ENCODE results near the gene MMP14.

Gene MMP14

GRCh38 chr14:22864979-22865378, 28.6 kb downstream of the MMP14 start:
- DNase-seq = no peak

- no peak for DNase-seq
Observed at GRCh38 chr14:22865424-22866405, 29.3 kb downstream of the MMP14 start.

DNA sequence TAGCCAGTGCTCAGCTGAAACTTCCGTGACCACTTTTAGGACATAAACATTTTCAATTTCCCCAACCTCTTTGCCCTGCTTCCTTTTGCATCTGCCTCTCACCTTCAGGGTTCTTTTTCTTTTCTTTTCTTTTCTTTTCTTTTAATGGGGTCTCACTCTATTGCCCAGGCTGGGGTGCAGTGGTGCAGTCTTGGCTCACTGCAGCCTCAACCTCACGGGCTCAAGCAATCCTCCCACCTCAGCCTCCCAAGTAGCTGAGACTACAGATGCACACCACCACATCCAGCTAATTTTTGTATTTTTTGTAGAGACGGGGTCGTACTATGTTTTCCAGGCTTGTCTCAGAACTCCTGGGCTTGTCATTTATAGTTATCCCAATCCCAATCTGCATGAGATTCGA, 30.5 kb downstream of the MMP14 start:
- no peak for DNase-seq

DNA sequence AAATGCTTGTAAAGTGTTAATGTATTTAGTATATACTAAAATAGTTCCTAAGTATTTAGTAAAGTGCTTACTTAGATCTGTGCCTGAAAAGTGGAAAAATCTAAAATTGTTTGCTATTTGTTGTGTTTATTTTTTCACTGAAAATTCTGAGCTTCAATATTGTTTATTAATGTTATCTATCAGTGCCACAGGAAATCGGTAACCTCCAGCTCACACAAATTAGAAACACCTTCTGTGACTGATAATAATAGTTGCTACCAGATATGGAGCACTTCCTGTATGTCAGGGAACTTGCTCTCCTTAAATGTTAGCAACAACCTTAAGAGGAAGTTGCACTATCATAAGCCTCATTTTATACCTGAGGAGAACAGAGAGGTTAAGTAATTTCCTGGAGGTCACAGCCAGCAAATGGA, 34.4 kb downstream of the MMP14 start:
- no peak for DNase-seq

DNA sequence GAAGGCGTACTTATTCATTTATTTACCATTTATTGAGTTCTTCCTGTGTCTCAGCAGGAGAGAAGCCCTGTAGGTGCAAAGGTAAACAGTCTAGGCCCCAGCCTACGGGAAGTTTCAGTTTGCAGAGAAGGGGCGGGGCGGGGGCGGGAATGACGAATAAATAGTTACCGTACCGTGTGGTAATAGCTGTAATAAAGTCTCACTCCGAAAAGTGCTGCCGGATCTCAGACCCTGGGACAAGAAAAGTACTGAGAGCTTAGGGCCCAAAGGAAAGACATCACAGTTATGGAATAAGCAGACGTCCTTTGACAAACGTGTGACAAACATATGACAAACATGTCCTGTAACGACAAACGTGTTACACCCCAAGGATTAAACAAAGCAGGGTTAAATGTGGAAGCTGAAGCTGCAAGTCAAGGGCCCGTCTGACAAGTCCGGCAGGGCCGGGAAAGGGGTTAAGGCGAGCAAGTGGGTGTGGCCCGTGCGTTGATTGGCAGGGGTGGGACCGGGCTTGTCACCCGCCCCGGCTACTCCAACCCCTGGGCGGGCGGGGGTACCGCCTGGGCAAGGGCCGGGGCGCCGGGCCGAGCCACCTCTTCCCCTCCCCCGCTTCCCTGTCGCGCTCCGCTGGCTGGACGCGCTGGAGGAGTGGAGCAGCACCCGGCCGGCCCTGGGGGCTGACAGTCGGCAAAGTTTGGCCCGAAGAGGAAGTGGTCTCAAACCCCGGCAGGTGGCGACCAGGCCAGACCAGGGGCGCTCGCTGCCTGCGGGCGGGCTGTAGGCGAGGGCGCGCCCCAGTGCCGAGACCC, 35.0 kb downstream of the MMP14 start, which contains the start of gene LRP10:
Gene LRP10 (plus strand): TSS at position 517 of the 809 bp plus-strand sequence. CDS start 564 bp downstream, outside the sequence.
- peak; percentile 83 for DNase-seq

DNA sequence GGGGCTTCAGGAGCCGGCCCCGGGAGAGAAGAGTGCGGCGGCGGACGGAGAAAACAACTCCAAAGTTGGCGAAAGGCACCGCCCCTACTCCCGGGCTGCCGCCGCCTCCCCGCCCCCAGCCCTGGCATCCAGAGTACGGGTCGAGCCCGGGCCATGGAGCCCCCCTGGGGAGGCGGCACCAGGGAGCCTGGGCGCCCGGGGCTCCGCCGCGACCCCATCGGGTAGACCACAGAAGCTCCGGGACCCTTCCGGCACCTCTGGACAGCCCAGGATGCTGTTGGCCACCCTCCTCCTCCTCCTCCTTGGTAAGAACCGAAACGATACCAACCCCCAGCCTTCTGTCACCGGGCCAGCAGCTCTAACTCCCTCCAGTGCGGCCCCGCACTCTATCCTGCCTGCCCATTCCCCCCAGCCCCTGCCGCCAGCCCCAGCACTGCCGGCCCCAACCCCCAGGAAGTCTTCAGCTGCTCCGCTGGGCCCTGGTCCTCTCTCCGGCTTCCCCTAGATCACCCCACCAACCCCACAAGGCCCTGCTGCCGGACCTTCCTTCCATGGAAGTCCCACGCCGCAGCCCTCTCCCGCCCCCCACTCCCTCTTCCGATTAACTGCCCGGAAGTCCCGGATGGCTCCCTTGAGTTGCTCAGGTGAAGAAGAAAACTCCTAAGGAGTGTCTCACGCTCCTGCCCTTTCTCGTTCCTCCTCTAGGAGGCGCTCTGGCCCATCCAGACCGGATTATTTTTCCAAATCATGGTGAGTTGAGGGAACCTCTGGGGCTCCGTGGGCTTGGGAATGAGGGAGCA, 35.8 kb downstream of the MMP14 start:
- DNase-seq = peak; percentile 62

GRCh38 chr14:22872833-22873520, 36.6 kb downstream of the MMP14 start:
- DNase-seq = no peak

DNA sequence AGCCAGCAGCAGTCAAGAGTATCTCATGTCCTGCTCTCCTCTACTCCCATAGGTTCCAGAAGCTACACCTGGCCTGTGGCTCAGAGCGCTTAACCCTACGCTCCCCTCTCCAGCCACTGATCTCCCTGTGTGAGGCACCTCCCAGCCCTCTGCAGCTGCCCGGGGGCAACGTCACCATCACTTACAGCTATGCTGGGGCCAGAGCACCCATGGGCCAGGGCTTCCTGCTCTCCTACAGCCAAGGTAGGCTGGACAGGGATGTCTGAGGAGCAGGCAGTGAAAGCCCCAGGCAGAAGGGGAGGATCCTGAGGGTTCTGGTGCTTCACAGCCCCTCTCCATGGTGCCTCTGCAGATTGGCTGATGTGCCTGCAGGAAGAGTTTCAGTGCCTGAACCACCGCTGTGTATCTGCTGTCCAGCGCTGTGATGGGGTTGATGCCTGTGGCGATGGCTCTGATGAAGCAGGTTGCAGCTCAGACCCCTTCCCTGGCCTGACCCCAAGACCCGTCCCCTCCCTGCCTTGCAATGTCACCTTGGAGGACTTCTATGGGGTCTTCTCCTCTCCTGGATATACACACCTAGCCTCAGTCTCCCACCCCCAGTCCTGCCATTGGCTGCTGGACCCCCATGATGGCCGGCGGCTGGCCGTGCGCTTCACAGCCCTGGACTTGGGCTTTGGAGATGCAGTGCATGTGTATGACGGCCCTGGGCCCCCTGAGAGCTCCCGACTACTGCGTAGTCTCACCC, 38.8 kb downstream of the MMP14 start:
- DNase-seq = no peak

DNA sequence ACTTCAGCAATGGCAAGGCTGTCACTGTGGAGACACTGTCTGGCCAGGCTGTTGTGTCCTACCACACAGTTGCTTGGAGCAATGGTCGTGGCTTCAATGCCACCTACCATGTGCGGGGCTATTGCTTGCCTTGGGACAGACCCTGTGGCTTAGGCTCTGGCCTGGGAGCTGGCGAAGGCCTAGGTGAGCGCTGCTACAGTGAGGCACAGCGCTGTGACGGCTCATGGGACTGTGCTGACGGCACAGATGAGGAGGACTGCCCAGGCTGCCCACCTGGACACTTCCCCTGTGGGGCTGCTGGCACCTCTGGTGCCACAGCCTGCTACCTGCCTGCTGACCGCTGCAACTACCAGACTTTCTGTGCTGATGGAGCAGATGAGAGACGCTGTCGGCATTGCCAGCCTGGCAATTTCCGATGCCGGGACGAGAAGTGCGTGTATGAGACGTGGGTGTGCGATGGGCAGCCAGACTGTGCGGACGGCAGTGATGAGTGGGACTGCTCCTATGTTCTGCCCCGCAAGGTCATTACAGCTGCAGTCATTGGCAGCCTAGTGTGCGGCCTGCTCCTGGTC, 39.4 kb downstream of the MMP14 start:
- DNase-seq = no peak

DNA sequence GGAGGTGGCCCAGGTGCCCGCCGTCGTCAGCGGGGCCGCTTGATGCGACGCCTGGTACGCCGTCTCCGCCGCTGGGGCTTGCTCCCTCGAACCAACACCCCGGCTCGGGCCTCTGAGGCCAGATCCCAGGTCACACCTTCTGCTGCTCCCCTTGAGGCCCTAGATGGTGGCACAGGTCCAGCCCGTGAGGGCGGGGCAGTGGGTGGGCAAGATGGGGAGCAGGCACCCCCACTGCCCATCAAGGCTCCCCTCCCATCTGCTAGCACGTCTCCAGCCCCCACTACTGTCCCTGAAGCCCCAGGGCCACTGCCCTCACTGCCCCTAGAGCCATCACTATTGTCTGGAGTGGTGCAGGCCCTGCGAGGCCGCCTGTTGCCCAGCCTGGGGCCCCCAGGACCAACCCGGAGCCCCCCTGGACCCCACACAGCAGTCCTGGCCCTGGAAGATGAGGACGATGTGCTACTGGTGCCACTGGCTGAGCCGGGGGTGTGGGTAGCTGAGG, 40.7 kb downstream of the MMP14 start:
- no peak for DNase-seq

GRCh38 chr14:22878271-22879246, 42.2 kb downstream of the MMP14 start:
- DNase-seq = no peak

DNA sequence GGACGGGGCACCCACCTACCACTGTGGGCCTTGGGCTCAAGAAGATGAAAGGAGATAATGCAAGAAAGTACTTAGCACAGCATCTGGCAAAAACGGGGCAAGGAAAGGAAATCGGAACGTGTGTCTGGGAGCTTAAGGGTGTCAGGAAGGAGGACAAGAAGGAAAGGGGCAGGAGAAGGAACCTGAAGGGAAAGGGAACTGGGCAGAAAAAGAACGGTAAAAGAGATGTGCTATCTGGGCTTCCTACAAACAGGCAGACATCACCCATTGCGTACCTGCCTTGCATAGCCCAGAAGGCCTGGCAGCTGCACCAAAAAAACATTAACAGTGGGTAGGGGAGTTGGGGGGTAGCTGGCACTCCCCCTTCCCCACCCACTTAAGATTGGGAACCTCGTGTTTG, 45.7 kb downstream of the MMP14 start:
- no peak for DNase-seq

DNA sequence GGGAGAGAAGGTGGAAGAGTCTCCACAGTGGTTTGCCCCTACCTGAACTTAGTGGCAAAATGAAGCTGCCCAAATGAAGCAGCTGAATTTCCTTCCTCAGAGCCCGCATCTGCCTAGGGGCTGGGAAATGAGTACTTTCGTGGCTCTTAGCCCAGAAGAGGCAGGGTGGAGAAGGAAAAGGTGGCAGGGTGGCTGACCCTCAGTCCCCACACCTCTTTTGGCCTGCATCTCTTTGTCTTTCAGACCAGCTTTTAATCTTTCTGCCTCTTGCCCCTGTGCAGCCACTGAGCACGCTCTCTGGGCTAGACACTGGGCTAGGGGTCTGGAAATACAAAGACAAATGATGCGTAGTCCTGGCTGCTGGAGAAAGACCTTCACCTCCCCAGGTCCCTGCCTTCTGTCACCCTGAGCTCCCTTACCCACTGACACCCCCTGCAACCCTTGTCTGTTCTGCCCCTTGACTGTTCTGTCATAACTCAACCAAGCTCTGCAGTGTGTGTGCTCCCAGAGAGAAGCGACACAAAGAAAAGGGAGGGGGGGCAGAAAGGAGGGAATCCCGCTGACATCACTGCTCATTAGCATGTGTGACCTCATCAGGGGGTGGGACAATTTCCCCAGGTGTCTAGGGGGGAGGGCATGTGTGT, 46.3 kb downstream of the MMP14 start:
- peak; percentile 60 for DNase-seq

GRCh38 chr14:22883173-22883976, 47.0 kb downstream of the MMP14 start, which contains the start of gene REM2:
TSS of gene REM2 (plus strand) at chr14:22883222. CDS start at chr14:22883288, 66 bp downstream.
- no peak for DNase-seq

DNA sequence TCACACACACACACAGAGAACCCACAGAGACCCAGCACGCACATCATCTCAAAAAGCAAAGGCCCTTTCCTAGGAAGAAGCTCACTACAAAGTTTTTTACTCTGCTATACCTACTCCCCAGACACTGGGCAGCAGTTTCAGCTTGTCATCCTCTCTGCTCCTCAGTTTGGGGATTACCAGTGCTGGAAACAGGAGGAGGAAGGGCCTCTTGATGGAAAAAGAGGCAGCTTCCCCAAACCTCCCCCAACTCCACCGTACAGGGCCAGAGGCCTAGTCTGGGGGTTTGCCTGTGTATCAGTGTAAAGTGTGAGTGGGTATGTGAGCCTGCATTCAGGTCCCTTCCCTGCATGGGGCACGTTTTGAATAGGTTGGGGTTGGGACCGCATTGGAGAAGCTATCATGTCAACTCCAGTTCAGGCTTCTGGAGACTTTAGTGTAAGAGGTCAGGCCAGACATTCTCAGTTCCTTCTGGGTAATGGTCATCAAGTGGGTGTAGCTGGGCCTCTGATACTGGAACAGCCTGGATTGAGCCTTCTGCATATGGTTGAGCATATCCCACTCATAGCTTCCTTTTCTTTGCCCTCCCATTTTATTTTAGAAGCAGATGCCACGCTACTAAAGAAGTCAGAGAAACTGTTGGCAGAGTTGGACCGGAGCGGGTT, 47.8 kb downstream of the MMP14 start:
- DNase-seq = no peak

DNA sequence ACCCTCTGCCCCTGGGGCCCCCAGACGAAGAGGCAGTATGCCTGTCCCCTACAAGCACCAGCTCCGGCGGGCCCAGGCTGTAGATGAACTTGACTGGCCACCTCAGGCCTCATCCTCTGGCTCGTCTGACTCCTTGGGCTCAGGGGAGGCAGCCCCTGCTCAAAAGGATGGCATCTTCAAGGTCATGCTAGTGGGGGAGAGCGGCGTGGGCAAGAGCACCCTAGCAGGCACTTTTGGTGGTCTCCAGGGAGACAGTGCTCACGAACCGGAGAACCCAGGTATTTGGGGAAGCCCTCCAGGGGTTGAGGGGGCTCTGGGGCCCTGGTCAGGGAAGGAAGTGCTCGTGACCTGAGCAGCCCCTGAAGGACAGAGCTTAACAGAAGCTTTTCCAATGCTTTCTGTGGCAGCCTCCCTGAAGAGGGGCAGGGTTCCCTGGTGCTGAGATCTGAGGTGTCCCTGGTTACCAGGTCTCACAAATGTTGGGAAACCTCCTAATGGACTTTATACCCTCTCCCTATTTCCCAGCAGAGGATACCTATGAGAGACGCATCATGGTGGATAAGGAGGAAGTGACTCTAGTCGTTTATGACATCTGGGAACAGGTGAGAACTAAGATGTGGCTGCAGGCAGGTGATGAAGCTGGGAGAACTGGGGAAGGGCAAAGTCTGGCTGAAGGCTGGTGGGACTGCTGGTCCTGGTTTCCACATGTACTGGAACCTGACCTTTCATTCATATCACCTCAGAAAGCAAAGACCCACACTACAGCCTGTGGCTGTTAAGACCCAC, 48.5 kb downstream of the MMP14 start:
- no peak for DNase-seq

DNA sequence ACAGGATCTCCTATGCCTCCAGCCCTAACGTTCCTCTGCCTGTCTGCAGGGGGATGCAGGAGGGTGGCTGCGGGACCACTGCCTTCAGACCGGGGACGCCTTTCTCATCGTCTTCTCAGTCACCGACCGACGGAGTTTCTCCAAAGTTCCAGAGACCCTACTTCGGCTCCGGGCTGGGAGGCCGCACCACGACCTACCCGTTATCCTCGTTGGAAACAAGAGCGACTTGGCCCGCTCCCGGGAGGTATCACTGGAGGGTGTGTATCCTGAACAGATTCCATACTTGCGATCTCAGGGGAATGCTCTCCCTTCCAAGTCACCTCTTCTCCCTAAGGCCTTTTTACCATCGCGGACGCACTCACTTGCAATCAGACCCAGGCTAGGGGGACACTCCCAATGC, 49.6 kb downstream of the MMP14 start:
- DNase-seq = no peak

Data from CD4-positive, alpha-beta T cell treated with Interferon gamma for 1 hour (primary cell).